ENCODE data around the gene RAB43.
A peak's percentile ranks its signal among the peaks of the same experiment; 100 is the strongest.
"Not testable (repeated sequence)": the region's sequence is repeated elsewhere in the genome, so short reads cannot be mapped to it uniquely, and the experiment has no call there.

The RAB43 gene

GRCh38 chr3:129121792-129122411, at the start of gene RAB43:
RAB43 (minus strand) TSS chr3:129121804; CDS start chr3:129121489, 315 bp downstream.
- DNase-seq (ENCODE audit: low spot score), result peak; percentile 55
- no peak for FAIRE-seq

- FAIRE-seq, result no peak
- DNase-seq (ENCODE audit: low spot score), result no peak
These were observed 45.2 kb upstream of the RAB43 start for GRCh38 chr3:129166579-129167332.

GRCh38 chr3:129165594-129165993, 44.0 kb upstream of the RAB43 start:
- FAIRE-seq; DNase-seq (ENCODE audit: low spot score): not testable (repeated sequence)

GRCh38 chr3:129164500-129164899, 42.9 kb upstream of the RAB43 start:
- DNase-seq (ENCODE audit: low spot score) (no peak), FAIRE-seq (no peak)

GRCh38 chr3:129162729-129163579, 41.4 kb upstream of the RAB43 start:
- DNase-seq (ENCODE audit: low spot score) (no peak), FAIRE-seq (no peak)

GRCh38 chr3:129161860-129162271, 40.3 kb upstream of the RAB43 start:
- no peak for DNase-seq (ENCODE audit: low spot score)
- no peak for FAIRE-seq

GRCh38 chr3:129160891-129161859, 39.6 kb upstream of the RAB43 start, which contains the start of gene ISY1:
ISY1 (minus strand) TSS chr3:129161063; CDS start chr3:129160975, 88 bp downstream.
- peak; percentile 72 for FAIRE-seq

GRCh38 chr3:129144786-129145185, 23.2 kb upstream of the RAB43 start:
- DNase-seq (ENCODE audit: low spot score), result no peak
- FAIRE-seq, result no peak

More at GRCh38 chr3:129160891-129161859, 39.6 kb upstream of the RAB43 start, which contains the start of gene ISY1:
- DNase-seq (ENCODE audit: low spot score), result peak; percentile 91

- DNase-seq (ENCODE audit: low spot score); FAIRE-seq: not testable (repeated sequence)
These were observed 19.4 kb upstream of the RAB43 start for GRCh38 chr3:129141011-129141410.

- no peak for FAIRE-seq
- no peak for DNase-seq (ENCODE audit: low spot score)
These were observed 18.3 kb upstream of the RAB43 start for GRCh38 chr3:129139911-129140310.

GRCh38 chr3:129136275-129136674, 14.7 kb upstream of the RAB43 start:
- FAIRE-seq; DNase-seq (ENCODE audit: low spot score): not testable (repeated sequence)

GRCh38 chr3:129132097-129132866, 10.7 kb upstream of the RAB43 start:
- DNase-seq (ENCODE audit: low spot score) (no peak), FAIRE-seq (no peak)

- no peak for DNase-seq (ENCODE audit: low spot score)
- no peak for FAIRE-seq
These were observed 10.0 kb upstream of the RAB43 start for GRCh38 chr3:129131465-129132088.

- no peak for DNase-seq (ENCODE audit: low spot score)
- FAIRE-seq, result no peak
These were observed 8.7 kb upstream of the RAB43 start for GRCh38 chr3:129130291-129130813.

GRCh38 chr3:129128357-129129155, 7.0 kb upstream of the RAB43 start:
- no peak for DNase-seq (ENCODE audit: low spot score)
- FAIRE-seq, result no peak

- FAIRE-seq (no peak), DNase-seq (ENCODE audit: low spot score) (no peak)
These were observed 5.2 kb upstream of the RAB43 start for GRCh38 chr3:129126726-129127280.

GRCh38 chr3:129123314-129124060, 1.9 kb upstream of the RAB43 start:
- FAIRE-seq (no peak), DNase-seq (ENCODE audit: low spot score) (no peak)

Data from RCC 7860 (cell line).